Testis (tissue), 2 donors: ENCODE results near the gene ERC2.

Experiments
- CTCF ChIP-seq, 3 experiments: fragments of 450-650 bp in 2 of 3; fragments of 200-600 bp in 1 of 3; sonication (generic) in 1 of 3; IDR thresholded peaks; one replicate each; pipeline ENCODE4 v1.5.1; 2016 to 2019; ENCODE audit warnings: antibody characterized with exemption in 3 of 3, mild to moderate bottlenecking in 2 of 3, moderate library complexity in 1 of 3
- POLR2A ChIP-seq: fragments of 450-650 bp; IDR thresholded peaks from one replicate; pipeline ENCODE4 v1.6.1; 2017; ENCODE audit warnings: antibody characterized with exemption, mild to moderate bottlenecking, moderate library complexity

- no peak for TF ChIP-seq CTCF (IDR thresholded peaks at IDR 0.05)
- TF ChIP-seq POLR2A: no peak
These were observed 270.3 kb downstream of the ERC2 start for GRCh38 chr3:56197991-56198390.
